ENCODE measurements around the gene PARP11. TPM values are rescaled to one million over a fixed set of nuclear protein-coding genes. Genes with fewer than 3 reads are reported as not detected.

PARP11 gene
- total and polyA plus RNA-seq, 2 donors = 7.1 to 10.4 TPM

DNA sequence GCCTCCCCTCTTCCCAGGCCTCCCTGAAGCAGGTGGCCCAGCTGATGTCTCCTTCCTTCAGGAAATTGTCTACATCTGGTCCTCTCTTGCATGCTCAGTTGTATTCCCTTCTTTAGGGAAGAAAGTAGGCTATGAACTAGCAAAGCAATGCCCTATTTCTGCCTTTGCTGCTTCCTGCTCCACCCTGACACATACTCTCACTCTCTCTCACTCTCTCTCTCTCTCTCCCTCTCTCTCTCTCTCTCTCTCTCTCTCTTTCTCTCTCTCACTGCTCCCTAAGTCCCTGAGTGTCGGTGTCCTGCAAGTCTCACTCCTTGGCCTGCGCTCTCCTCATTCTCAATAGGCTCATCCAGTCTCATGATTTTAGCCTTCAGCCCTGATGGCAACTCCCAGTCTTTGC, 19.4 kb upstream of the PARP11 start:
- peaks cover 9 to 31% of the 10 kb centered on the region in 2 donors for H3K4me1 ChIP-seq (ENCODE audit: control insufficient read depth in 2 of 2, insufficient read depth in 2 of 2, low read length in 2 of 2)
- no peak overlapping the region for H3K27ac ChIP-seq (ENCODE audit: low read depth in 1 of 2, low read length in 1 of 2)
- H3K27me3 ChIP-seq (ENCODE audit: control insufficient read depth in 2 of 2, insufficient read depth in 1 of 2, low read length in 1 of 2) = no peaks in the 10 kb centered on the region
- 98% methylated on average over 2 of the region's 2 CpGs for WGBS
- no peaks in the 10 kb centered on the region for H3K36me3 ChIP-seq (ENCODE audit: control insufficient read depth in 2 of 2, insufficient read depth in 2 of 2, low read length in 1 of 2)
- no peak overlapping the region for H3K4me3 ChIP-seq (ENCODE audit: low read length in 2 of 2)
- DNase-seq (ENCODE audit: low read depth in 6 of 9, low spot score in 9 of 9) = no peak
- H3K9me3 ChIP-seq (ENCODE audit: control insufficient read depth in 2 of 2, insufficient read depth in 1 of 2, low read length in 1 of 2) = no peaks in the 10 kb centered on the region

DNA sequence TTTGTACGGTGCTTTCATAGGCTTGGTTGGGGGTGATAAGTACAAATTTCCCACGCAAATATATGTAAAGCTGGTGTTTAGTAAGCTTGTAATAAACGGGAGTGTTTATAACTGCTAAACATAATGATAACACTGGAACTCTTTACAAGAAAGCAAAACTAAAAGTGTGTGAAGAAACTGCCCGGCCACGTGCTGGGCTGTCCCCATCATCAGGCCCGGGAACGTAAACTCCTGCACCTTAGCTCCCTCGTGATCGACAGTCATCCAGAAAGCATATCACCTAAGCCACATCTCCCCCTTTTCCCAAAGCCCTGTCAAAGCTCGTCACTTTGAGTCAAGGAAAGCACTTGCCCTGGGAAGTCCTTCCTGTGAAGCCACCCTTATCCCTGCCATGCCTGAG, 18.0 kb upstream of the PARP11 start:
- WGBS = 90% methylated on average over 10 of the region's 10 CpGs
- no peak for DNase-seq (ENCODE audit: low read depth in 6 of 9, low spot score in 9 of 9)
- no peaks in the 10 kb centered on the region for H3K27me3 ChIP-seq (ENCODE audit: control insufficient read depth in 2 of 2, insufficient read depth in 1 of 2, low read length in 1 of 2)

DNA sequence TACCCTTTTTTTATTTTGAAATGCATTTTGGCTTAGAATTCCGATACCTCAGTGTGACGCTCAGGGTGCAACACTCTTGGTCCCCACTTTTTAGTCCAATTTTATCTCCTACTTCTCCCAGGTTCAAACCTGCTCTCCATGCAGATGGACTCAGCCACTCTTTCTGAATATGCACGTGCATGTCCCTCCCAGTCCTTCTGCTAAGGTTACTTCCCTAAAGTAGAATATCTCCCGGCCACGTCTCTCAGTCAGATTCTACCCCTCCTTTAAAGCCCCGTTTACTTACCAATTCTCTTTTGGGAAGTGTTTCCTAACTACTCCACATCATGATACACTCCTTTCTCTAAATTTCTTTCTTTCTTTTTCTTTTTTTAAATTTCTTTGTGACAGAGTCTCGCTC, 15.5 kb upstream of the PARP11 start:
- DNase-seq (ENCODE audit: low read depth in 6 of 9, low spot score in 9 of 9) = no peak
- no peaks in the 10 kb centered on the region for H3K27me3 ChIP-seq (ENCODE audit: control insufficient read depth in 2 of 2, insufficient read depth in 1 of 2, low read length in 1 of 2)
- peaks cover 0 to 24% of the 10 kb centered on the region in 2 donors for H3K4me1 ChIP-seq (ENCODE audit: control insufficient read depth in 2 of 2, insufficient read depth in 2 of 2, low read length in 2 of 2)
- no peaks in the 10 kb centered on the region for H3K9me3 ChIP-seq (ENCODE audit: control insufficient read depth in 2 of 2, insufficient read depth in 1 of 2, low read length in 1 of 2)
- WGBS = 58% methylated on average over 7 of the region's 7 CpGs
- H3K4me3 ChIP-seq (ENCODE audit: low read length in 2 of 2) = no peak overlapping the region
- no peaks in the 10 kb centered on the region for H3K36me3 ChIP-seq (ENCODE audit: control insufficient read depth in 2 of 2, insufficient read depth in 2 of 2, low read length in 1 of 2)
- H3K27ac ChIP-seq (ENCODE audit: low read depth in 1 of 2, low read length in 1 of 2) = no peak overlapping the region

More for the DNA sequence above, 18.0 kb upstream of the PARP11 start:
- no peak overlapping the region for H3K4me3 ChIP-seq (ENCODE audit: low read length in 2 of 2)
- H3K27ac ChIP-seq (ENCODE audit: low read depth in 1 of 2, low read length in 1 of 2) = no peak overlapping the region
- H3K36me3 ChIP-seq (ENCODE audit: control insufficient read depth in 2 of 2, insufficient read depth in 2 of 2, low read length in 1 of 2) = no peaks in the 10 kb centered on the region
- H3K9me3 ChIP-seq (ENCODE audit: control insufficient read depth in 2 of 2, insufficient read depth in 1 of 2, low read length in 1 of 2) = no peaks in the 10 kb centered on the region
- H3K4me1 ChIP-seq (ENCODE audit: control insufficient read depth in 2 of 2, insufficient read depth in 2 of 2, low read length in 2 of 2) = peaks cover 0 to 20% of the 10 kb centered on the region in 2 donors

DNA sequence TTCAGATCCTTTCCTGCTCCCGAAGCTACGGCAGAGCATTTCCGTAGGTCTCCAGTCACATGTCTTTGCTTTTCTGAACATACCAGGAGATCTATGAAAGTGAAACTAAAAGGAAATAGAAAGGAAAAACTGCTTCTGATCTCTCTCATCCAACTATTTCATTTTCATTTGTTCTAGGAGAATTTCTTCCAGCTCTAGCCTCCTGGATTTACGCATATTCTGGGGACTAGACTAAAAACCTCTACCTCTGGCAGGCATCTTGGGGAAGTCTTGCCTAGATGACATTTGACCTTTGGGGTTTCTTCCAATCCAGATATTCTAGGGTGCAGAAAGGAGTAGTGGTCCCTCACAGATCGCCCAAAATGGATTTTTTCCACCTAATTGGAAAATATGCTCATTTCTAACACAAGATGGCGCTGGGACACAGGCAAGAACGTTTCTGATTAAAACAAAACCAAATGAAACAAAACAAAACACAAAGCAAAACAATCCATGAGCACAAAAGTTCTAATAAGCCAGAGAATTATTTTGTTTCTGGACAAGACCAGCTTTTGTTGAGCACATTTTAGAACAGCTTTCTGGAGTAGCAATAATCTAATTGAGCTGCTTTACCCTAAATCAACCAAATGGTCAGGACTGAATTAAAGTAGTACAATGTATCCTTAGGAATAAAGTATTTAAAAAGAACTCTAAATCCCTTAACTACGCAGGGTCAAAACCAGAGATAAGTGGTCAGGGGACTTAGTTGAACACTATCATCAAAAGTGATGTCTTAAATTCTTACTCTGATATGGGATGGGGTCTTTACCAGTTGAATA, 12.3 kb upstream of the PARP11 start:
- peak in 5 of 9 donors; percentile 38 to 80 (median 62) for DNase-seq (ENCODE audit: low read depth in 6 of 9, low spot score in 9 of 9)

DNA sequence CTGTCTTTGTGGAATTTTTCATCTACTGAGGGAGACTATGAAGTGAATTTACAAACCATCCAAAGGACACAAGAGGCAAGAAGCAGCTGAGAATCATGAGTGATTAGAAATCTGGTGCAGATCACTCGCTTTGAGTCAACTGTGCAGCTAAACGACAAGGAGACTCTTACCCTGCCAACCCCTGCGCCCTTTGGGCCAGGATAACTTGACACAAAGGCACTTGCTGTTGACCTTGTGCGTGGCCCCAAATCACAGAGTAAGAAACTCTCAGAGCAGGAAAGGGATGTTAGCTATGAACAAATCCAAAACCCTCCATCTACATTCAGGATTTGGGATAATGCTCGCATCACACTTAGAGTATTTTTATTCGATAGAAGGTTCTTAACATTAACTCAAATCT, 11.5 kb upstream of the PARP11 start:
- no peak overlapping the region for H3K27ac ChIP-seq (ENCODE audit: low read depth in 1 of 2, low read length in 1 of 2)

More for the DNA sequence above, 12.3 kb upstream of the PARP11 start:
- Histone ChIP-seq H3K4me1 (ENCODE audit: control insufficient read depth in 2 of 2, insufficient read depth in 2 of 2, low read length in 2 of 2) (peaks cover 0 to 6% of the 10 kb centered on the region in 2 donors), H3K9me3 (ENCODE audit: control insufficient read depth in 2 of 2, insufficient read depth in 1 of 2, low read length in 1 of 2) (no peaks in the 10 kb centered on the region), H3K27ac (ENCODE audit: low read depth in 1 of 2, low read length in 1 of 2) (no peak overlapping the region), H3K27me3 (ENCODE audit: control insufficient read depth in 2 of 2, insufficient read depth in 1 of 2, low read length in 1 of 2) (no peaks in the 10 kb centered on the region), H3K36me3 (ENCODE audit: control insufficient read depth in 2 of 2, insufficient read depth in 2 of 2, low read length in 1 of 2) (no peaks in the 10 kb centered on the region), H3K4me3 (ENCODE audit: low read length in 2 of 2) (no peak overlapping the region)
- WGBS = 54% methylated on average over 8 of the region's 8 CpGs

DNA sequence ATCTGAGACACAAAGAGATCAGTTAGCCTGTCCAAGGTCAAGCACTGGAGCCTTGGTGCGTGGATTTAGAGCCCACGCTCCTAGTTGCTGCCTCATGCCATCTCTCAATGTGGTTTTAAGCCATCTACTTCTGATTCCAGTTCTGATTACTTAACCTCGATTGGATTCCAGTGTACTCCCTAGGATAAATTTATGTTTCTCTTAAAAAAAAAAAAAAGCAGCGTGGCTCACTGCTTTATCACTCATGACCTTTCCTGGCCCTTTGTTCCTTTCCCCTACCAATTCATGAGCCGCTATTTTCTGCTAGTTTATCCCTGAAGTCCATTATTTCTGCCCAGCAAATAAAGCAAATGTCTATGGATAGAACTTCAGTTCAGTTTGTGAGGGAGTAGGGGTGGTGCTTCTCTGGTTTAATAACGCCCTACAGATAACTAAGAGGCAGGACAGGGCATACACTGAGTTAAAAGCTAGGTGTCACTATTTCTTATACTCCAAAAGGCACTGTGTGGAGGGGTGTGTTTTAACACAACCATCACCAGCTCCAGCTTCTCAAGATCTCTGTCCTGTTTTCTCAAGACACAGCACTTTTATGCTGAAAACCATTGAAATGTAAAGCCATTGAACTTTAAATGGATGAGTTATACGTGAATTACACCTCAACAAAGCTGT, 9.8 kb upstream of the PARP11 start:
- Histone ChIP-seq H3K36me3 (ENCODE audit: control insufficient read depth in 2 of 2, insufficient read depth in 2 of 2, low read length in 1 of 2) (no peaks in the 10 kb centered on the region), H3K9me3 (ENCODE audit: control insufficient read depth in 2 of 2, insufficient read depth in 1 of 2, low read length in 1 of 2) (no peaks in the 10 kb centered on the region), H3K4me3 (ENCODE audit: low read length in 2 of 2) (no peak overlapping the region), H3K4me1 (ENCODE audit: control insufficient read depth in 2 of 2, insufficient read depth in 2 of 2, low read length in 2 of 2) (peaks cover 5 to 16% of the 10 kb centered on the region in 2 donors), H3K27ac (ENCODE audit: low read depth in 1 of 2, low read length in 1 of 2) (no peak overlapping the region), H3K27me3 (ENCODE audit: control insufficient read depth in 2 of 2, insufficient read depth in 1 of 2, low read length in 1 of 2) (no peaks in the 10 kb centered on the region)
- no peak for DNase-seq (ENCODE audit: low read depth in 6 of 9, low spot score in 9 of 9)
- WGBS = 65% methylated on average over 7 of the region's 7 CpGs

More for the DNA sequence above, 11.5 kb upstream of the PARP11 start:
- no peak for DNase-seq (ENCODE audit: low read depth in 6 of 9, low spot score in 9 of 9)
- WGBS = 96% methylated on average over 6 of the region's 6 CpGs
- Histone ChIP-seq H3K4me3 (ENCODE audit: low read length in 2 of 2) (no peak overlapping the region), H3K27me3 (ENCODE audit: control insufficient read depth in 2 of 2, insufficient read depth in 1 of 2, low read length in 1 of 2) (no peaks in the 10 kb centered on the region), H3K9me3 (ENCODE audit: control insufficient read depth in 2 of 2, insufficient read depth in 1 of 2, low read length in 1 of 2) (no peaks in the 10 kb centered on the region), H3K4me1 (ENCODE audit: control insufficient read depth in 2 of 2, insufficient read depth in 2 of 2, low read length in 2 of 2) (peaks cover 5 to 6% of the 10 kb centered on the region in 2 donors), H3K36me3 (ENCODE audit: control insufficient read depth in 2 of 2, insufficient read depth in 2 of 2, low read length in 1 of 2) (no peaks in the 10 kb centered on the region)

DNA sequence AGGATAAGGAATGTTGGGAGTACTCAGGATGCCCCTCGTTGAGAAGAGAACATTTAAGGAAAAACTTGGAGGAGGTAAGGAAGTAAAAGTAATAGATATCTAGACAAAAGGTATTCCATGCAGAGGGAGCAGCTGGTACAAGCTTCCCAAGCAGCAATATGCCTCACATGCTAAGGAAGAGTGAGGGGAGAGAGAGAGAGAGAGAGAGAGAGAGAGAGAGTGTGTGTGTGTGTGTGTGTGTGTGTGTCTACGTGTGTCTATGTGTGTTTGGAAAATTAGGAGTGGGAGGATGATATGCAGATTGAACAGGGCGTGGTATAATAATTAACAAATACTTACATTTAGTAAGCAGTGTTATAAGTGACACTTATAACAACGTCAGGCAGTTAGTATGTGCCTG, 9.2 kb upstream of the PARP11 start:
- Histone ChIP-seq H3K9me3 (ENCODE audit: control insufficient read depth in 2 of 2, insufficient read depth in 1 of 2, low read length in 1 of 2) (no peaks in the 10 kb centered on the region), H3K4me3 (ENCODE audit: low read length in 2 of 2) (no peak overlapping the region), H3K27ac (ENCODE audit: low read depth in 1 of 2, low read length in 1 of 2) (no peak overlapping the region), H3K36me3 (ENCODE audit: control insufficient read depth in 2 of 2, insufficient read depth in 2 of 2, low read length in 1 of 2) (no peaks in the 10 kb centered on the region), H3K4me1 (ENCODE audit: control insufficient read depth in 2 of 2, insufficient read depth in 2 of 2, low read length in 2 of 2) (peaks cover 5 to 16% of the 10 kb centered on the region in 2 donors), H3K27me3 (ENCODE audit: control insufficient read depth in 2 of 2, insufficient read depth in 1 of 2, low read length in 1 of 2) (no peaks in the 10 kb centered on the region)
- WGBS = 95% methylated on average over 4 of the region's 4 CpGs
- DNase-seq (ENCODE audit: low read depth in 6 of 9, low spot score in 9 of 9) = no peak

DNA sequence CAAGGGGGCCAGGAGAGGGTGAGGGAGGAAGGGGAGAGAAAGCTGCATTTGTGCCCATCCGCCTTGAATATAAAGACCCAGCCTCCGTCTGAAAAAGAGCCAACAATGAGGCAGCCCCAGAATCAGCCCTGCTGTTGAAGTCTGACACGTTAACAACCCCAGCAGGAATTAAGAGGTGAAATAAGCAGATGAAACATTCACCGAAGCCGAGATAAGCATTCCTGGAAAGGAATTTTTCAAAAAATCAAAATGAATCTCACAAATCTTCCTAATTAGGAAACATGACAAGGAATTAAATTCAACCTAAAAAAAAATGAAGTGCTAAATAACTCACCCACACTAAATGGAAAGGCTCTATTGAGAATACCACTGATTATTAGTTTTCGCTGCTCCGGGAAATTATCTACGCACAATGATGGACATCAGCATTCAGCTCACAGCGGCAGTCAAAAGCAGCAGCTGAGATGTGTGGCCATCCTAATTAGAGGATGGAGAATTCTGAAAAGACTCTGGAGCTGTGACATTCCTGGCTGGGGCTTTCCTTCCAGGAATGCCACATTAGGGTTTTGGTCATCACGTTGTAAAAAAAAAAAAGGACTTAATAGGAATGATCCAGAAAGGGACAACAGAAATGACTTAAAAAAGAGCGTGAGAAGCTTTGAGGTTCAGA, 8.2 kb upstream of the PARP11 start:
- WGBS = 95% methylated on average over 11 of the region's 11 CpGs
- no peak overlapping the region for H3K27ac ChIP-seq (ENCODE audit: low read depth in 1 of 2, low read length in 1 of 2)
- DNase-seq (ENCODE audit: low read depth in 6 of 9, low spot score in 9 of 9) = no peak
- no peaks in the 10 kb centered on the region for H3K9me3 ChIP-seq (ENCODE audit: control insufficient read depth in 2 of 2, insufficient read depth in 1 of 2, low read length in 1 of 2)
- H3K4me3 ChIP-seq (ENCODE audit: low read length in 2 of 2) = no peak overlapping the region
- H3K27me3 ChIP-seq (ENCODE audit: control insufficient read depth in 2 of 2, insufficient read depth in 1 of 2, low read length in 1 of 2) = no peaks in the 10 kb centered on the region
- no peaks in the 10 kb centered on the region for H3K36me3 ChIP-seq (ENCODE audit: control insufficient read depth in 2 of 2, insufficient read depth in 2 of 2, low read length in 1 of 2)
- peaks cover 5 to 16% of the 10 kb centered on the region in 2 donors for H3K4me1 ChIP-seq (ENCODE audit: control insufficient read depth in 2 of 2, insufficient read depth in 2 of 2, low read length in 2 of 2)

DNA sequence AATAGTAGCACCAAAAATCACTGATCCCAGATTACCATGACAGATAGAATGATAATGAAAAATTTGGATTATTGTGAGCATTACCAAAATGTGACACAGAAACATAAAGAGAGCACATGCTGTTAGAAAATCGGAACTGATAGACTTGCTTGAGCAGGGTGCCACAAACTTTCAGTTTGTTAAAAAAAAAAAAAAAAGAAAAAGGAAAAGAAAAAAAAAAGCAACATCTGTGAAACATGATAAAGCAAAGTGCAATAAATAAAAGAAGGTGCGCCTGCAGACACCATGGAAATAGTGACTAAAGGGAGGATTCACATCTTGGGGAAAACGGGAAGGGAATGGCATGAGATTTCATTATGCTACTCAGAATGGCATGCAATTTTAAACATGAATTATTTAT, 6.6 kb upstream of the PARP11 start:
- H3K4me3 ChIP-seq (ENCODE audit: low read length in 2 of 2) = no peak overlapping the region
- no peak overlapping the region for H3K27ac ChIP-seq (ENCODE audit: low read depth in 1 of 2, low read length in 1 of 2)
- H3K27me3 ChIP-seq (ENCODE audit: control insufficient read depth in 2 of 2, insufficient read depth in 1 of 2, low read length in 1 of 2) = no peaks in the 10 kb centered on the region
- H3K4me1 ChIP-seq (ENCODE audit: control insufficient read depth in 2 of 2, insufficient read depth in 2 of 2, low read length in 2 of 2) = peaks cover 5 to 10% of the 10 kb centered on the region in 2 donors
- no peaks in the 10 kb centered on the region for H3K9me3 ChIP-seq (ENCODE audit: control insufficient read depth in 2 of 2, insufficient read depth in 1 of 2, low read length in 1 of 2)
- WGBS = 32% methylated on average over 3 of the region's 3 CpGs
- DNase-seq (ENCODE audit: low read depth in 6 of 9, low spot score in 9 of 9) = no peak
- H3K36me3 ChIP-seq (ENCODE audit: control insufficient read depth in 2 of 2, insufficient read depth in 2 of 2, low read length in 1 of 2) = no peaks in the 10 kb centered on the region
